ENCODE results near the gene LRRC45.
"Not testable (repeated sequence)": the region's sequence is repeated elsewhere in the genome, so short reads cannot be mapped to it uniquely, and the experiment has no call there.

LRRC45 gene

GRCh38 chr17:82036634-82037091, 13.6 kb downstream of the LRRC45 start:
- DNase-seq: no peak

DNA sequence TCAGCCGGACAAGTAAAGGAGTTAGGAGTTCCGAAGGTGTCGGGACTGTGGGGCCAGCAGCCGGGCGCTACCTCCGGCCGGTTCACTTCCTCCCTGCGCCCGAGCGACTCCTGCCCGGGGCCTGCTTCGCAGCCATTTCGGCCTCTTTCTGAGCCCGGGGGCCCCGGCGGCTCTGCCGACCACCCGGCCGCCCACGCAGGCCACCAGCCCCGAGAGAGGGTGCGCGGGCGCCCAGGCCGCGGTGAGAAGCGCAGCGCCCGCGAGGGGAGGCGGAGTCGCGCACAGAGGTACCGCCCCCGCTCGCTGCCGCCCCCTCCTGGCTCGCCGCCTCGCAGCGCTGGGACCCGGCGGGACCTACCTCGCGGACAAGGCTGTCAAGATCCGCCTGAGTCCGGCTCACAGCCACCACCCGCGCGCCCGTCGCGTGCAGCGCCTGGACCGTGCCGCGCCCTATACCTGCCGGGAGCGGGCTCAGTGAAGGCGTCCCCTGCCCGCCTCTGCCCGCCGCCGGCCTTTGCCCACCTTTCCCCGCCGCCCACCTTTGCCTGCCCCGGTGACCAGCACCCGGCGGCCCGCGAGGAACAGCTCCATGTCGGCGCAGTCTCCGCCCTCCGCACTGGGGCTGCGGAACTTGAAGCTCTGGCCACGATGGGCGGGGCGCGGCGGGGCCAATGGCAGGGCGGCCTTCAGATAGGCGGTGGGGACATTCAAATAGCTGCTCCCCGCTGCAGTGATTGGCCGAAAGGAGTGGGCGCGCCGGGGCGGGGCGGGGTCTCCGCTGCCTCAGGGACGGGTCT, 14.2 kb downstream of the LRRC45 start, which contains the start of gene DCXR:
Gene DCXR (minus strand): TSS at position 606 of the 797 bp plus-strand sequence. CDS start 15 bp downstream, at position 591.
- peak; percentile 90 for DNase-seq

DNA sequence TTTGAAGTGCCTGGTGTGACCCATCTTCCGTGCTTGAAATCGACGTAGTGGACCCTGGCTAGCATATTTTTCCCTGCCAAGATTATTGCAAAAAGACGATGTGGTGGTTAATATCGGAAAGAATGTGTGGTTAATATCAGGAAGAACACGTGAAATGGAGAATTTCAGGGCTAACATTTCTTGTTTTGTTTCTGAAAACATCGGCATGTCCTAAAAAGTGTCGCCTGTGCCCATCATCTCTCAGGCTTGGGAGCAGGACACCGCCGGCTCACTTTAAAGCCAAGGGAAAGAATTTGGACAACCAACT, 14.7 kb downstream of the LRRC45 start:
- no peak for DNase-seq

DNA sequence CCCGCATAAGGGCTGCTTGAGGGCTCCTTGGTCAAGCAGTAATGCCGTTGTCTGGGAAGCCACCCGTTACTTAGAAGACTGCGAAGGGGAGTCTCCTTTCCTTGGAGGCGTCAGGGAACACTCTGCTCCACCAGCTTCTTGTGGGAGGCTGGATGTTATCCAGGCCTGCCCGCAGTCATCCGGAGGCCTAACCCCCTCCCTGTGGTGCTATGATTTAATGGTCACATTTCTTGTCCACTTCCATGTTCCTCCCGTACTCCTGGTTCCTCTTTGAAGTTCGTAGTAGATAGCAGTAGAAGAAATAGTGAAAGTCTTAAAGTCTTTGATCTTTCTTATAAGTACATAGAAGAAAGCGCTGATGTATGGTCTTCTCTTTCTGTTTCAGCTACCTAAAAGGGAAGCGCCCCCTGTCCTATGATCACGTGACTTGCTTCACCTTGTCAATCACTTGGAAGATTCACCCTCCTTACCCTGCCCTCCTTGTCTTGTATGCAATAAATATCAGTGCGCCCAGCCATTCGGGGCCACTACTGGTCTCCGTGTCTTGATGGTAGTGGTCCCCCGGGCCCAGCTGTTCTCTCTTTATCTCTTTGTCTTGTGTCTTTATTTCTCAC, 15.8 kb downstream of the LRRC45 start:
- DNase-seq: not testable (repeated sequence)

GRCh38 chr17:82039695-82040299, 16.7 kb downstream of the LRRC45 start:
- DNase-seq: no peak

DNA sequence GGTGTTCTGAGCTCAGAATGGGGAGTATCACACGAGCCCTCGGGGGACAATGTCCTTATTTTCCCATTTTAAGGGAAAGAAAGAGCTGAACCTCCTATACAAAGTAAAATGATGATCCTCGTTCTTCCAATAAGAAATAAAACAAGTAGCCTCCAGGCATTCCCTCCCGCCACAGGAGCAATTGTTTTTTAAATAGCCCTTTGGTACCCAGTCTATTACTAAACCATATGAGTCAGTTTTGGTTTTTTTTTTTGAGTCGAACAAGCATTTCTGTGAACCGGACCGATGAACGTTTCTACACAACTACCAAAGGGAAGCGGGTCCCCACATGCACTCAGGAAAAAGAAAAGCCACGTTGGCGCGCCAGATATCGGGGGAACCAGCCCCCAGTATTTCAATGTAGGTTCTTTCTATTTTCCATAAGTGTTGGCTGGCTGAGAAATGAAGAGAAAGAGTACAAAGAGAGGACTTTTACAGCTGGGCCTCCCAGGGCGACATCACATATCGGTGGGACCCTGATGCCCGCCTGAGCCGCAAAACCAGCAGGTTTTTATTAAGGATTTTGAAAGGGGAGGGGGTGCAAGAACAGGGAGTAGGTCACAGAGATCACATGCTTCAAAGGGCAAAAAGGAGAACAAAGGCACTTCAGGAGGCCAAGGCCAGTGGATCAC, 18.2 kb downstream of the LRRC45 start:
- DNase-seq: no peak

GRCh38 chr17:82042649-82043048, 19.5 kb downstream of the LRRC45 start:
- DNase-seq: no peak

DNA sequence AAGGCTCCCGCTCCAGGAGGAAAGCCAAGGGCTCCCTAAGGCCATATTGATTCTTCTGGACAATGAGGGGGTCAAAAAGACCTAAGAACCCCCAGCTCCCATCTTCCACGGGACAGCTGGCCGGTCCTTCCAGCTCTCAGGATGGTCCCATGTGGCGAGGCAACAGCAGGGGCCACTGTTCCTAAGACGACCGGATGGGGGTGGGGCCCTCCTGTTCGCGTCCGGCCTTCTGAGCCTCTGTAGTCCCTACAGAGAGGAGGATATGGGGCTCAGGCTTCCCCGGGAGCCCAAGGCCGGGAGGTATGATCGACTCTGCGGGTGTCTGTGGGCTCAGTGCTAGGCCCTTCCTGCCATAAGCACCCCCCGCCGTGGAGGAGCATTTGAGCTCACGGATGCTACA, 20.4 kb downstream of the LRRC45 start:
- no peak for DNase-seq

DNA sequence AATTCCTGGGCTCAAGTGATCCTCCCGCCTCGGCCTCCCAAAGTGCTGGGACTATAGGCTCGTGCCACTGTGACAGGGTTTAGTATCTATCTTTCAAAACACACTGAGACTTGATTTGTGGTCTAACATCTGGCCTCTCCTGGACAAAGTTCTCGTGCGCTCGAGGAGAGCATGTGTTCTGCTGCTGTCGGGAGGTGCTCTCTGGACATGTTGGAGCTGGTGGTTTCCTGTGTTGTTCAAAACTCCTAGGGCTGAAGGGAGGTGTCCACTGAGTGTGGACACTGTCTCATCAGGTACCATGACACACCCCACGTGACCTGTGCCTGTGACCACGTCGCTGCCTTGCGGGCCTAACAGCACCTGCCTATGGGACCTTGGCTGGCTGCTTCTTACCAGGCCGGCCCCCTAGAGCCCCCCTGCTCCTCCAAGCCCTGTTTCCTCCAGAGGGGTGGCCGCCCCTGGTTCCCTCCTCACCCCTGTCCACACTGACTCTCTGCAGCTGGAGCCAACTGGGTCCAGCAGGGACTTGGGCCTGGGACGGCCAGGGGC, 22.9 kb downstream of the LRRC45 start:
- DNase-seq: no peak

GRCh38 chr17:82046903-82047302, 23.8 kb downstream of the LRRC45 start:
- DNase-seq: no peak

GRCh38 chr17:82047379-82047778, 24.3 kb downstream of the LRRC45 start:
- DNase-seq: no peak

GRCh38 chr17:82047914-82048570, 24.9 kb downstream of the LRRC45 start:
- DNase-seq: no peak

GRCh38 chr17:82048571-82048971, 25.5 kb downstream of the LRRC45 start:
- DNase-seq: no peak

GRCh38 chr17:82049106-82049505, 26.0 kb downstream of the LRRC45 start:
- no peak for DNase-seq

- DNase-seq: no peak
These were observed 26.4 kb downstream of the LRRC45 start for GRCh38 chr17:82049521-82049971.

GRCh38 chr17:82050152-82050760, 27.2 kb downstream of the LRRC45 start:
- DNase-seq: no peak

- no peak for DNase-seq
These were observed 27.9 kb downstream of the LRRC45 start for GRCh38 chr17:82050761-82051641.

DNA sequence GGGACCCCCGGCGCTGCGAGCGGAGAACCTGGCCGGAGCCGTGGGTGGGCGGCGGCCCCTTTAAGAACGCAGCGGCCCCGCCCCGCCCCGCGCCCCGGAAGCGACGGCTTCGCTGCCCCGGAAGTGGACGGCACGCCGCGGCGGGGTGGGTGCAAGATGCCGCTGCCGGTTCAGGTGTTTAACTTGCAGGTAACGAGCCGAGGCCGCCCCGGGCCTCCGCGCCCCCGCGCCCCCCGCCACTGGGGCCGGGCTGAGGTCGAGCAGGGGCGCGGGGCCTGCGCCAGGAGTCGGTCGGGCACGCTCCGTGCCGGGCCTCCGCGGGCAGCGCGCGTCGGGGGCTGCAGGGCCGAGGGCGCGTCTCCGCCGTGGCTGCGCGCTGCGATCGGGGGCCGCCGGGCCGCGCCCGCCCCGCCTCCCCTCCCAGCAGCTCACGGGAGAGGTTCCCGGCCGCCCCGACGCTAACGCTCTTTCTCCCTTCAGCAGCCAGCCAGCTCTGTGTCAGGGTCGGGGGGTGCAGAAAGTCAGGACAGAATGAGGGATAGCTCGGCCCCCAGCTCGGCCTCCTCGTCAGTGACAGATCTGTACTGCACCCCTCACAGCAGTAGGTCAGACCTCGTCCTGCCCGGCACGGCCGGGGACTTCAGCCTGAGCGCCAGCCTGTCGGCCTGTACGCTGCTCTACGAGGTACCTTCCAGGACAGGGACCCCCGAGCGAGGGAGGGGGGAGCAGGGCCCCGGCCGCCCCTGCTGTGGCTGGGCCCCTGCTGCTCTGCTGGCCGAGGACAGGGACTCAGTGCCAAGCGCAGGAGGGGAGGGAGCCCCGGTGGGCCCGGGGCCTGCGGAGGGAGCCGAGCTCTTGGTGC, 28.9 kb downstream of the LRRC45 start, which contains the start of the genes GPS1 and RFNG:
Gene GPS1 (plus strand): TSS at position 123 of the 862 bp plus-strand sequence. CDS start 34 bp downstream, at position 157.
Gene RFNG (minus strand): TSS at position 36 of the 862 bp plus-strand sequence. CDS start 45 bp downstream, outside the sequence.
- peak; percentile 80 for DNase-seq

- no peak for DNase-seq
These were observed 29.5 kb downstream of the LRRC45 start for GRCh38 chr17:82052638-82053059.

DNA sequence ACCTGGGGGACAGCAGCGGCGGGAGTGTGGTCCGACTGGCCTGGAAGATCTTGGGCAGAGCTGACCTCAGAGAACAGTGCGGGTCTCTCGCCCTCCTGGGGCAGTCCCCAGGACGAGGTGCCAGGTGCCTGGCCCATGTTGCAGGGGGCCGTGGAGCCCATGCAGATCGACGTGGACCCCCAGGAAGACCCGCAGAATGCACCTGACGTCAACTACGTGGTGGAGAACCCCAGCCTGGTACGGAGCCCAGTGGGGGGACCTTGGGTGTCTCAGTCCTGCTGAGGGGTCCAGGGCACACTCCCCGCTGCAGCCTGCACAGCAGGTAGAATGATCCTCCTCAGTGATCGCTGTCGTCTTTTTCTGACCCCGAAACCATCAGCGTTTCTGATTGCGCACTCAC, 30.0 kb downstream of the LRRC45 start:
- no peak for DNase-seq
